ENCODE results near the gene CARMIL1. TPM values are rescaled to one million over a fixed set of nuclear protein-coding genes. Genes with fewer than 3 reads are reported as not detected.

The CARMIL1 gene
- total RNA-seq, 1 donor from 2014 or later = 1.4 TPM

DNA sequence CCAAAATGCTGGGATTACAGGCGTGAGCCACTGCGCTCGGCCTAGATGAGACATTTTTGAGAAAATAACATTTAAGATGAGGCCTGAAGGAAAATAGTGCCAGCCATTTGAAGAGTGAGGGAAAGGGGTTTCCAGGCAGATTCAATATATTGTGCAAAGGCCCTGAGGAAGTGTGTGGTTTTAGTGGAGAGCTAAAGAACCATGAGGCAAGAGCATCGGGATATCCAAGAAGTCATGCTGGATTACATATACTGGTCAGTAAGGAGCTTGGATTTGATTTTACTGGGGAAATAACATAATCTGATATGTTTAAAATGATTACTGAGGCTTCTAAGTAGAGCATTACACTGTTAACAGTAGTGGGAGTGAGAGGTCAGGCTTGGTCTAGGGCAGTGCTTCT is 47.0 kb downstream of the CARMIL1 start:
- intact Hi-C loops (cut with micrococcal nuclease) = no loop called here
- no peak overlapping the region for H3K27ac Mint-ChIP-seq
- H3K36me3 Mint-ChIP-seq (ENCODE audit: low read depth) = no peaks in the 10 kb centered on the region
- no peaks in the 10 kb centered on the region for H3K9me3 Mint-ChIP-seq
- H3K4me1 Mint-ChIP-seq = no peaks in the 10 kb centered on the region
- H3K4me3 Mint-ChIP-seq = no peak overlapping the region
- H3K27me3 Mint-ChIP-seq = peaks cover 3% of the 10 kb centered on the region
- no peak for DNase-seq

DNA sequence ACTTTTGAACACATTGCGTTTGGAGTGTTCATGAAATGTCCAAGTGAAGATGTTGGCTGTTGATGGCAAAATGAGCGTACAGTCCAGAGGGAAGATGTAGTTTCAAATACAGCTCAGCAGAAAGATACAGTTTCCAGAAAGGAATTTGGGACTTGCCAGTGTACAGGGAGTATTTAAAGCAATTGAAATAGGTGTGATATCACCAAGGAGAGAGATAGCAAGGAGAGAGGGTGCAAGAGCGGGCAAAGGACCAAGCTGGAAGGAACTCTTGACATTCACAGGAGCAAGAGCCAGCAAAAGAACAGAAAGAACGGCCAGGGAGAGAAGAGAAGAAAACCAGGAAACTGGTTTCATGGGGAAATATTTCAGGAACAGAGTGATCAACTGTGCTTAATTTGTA is 47.8 kb downstream of the CARMIL1 start:
- no peaks in the 10 kb centered on the region for H3K4me1 Mint-ChIP-seq
- no peaks in the 10 kb centered on the region for H3K36me3 Mint-ChIP-seq (ENCODE audit: low read depth)
- peaks cover 3% of the 10 kb centered on the region for H3K27me3 Mint-ChIP-seq
- DNase-seq = no peak
- no peak overlapping the region for H3K27ac Mint-ChIP-seq
- H3K4me3 Mint-ChIP-seq = no peak overlapping the region
- no peaks in the 10 kb centered on the region for H3K9me3 Mint-ChIP-seq
- intact Hi-C loops (cut with micrococcal nuclease) = no loop called here

DNA sequence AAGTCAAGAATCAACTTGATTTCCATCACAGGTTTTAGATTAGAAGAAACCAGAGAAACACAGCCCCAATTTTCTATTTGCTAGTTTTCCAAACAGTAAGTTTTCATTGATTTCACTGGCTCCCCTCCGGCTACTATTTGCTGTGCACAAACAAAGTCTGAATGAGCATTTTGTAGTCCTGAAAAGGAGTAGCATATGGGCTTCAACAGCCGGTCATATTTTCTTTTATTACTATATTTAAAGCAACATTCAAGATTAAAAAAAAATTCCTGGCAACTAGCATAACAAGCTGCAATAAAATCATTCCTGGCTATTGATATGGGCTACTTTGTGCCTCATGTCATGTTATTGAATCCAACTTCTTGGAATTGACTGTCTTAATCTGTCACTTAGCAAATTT is 48.3 kb downstream of the CARMIL1 start:
- Mint-ChIP-seq H3K27ac (no peak overlapping the region), H3K36me3 (ENCODE audit: low read depth) (no peaks in the 10 kb centered on the region), H3K4me1 (no peaks in the 10 kb centered on the region), H3K4me3 (no peak overlapping the region), H3K9me3 (no peaks in the 10 kb centered on the region), H3K27me3 (peaks cover 4% of the 10 kb centered on the region)
- DNase-seq = no peak
- intact Hi-C loops (cut with micrococcal nuclease) = no loop called here

DNA sequence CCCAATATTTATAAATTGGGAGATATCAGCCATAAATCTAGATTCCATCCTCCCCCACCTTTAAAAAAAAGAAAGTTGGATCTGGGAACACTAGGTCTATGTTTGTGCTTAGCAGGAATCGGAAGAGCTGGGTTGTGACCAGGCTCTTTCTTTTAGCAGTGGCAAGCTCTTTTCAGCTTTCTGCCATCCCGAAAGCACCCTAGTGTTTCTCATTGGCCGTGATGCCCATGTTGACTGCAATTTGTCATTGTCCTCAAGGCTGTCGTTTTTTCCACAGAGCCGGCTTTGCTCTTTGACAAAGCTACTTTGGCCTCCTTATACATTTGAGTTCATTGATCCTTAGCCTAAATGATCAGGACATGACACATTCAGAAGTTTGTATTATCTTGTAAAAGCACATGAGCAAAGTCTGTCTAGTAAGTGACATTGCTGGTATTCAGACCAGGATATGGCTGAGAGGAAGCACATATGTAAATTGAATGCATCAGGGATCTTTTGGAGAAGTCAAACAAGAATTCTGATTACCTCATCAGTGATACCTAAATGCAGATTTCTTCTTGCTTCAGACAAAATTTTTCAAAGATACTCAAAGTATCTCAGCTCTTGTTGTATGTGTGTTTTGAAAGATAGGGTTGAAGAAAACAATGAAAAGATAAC is 50.1 kb downstream of the CARMIL1 start:
- H3K27ac Mint-ChIP-seq = no peak overlapping the region
- H3K4me1 Mint-ChIP-seq = no peaks in the 10 kb centered on the region
- peaks cover 5% of the 10 kb centered on the region for H3K27me3 Mint-ChIP-seq

DNA sequence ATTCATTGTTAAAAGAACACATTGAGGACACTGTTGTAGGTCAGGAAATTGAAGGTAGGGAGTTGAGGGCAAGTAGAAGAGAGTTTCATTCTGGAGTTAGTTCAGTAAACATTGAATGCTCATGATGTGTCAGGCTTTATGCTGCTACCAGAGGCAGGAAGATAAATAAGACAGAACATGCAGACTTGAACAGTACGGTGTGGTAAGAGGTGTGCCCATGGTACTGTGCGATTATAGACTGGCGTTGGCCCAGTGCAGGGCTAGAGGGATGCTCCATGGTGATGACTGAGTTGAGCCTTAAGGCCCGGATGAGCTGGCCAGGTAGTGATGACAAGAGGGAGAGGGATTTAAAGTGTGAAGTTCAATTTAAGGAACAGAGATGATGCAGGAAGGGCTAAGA is 50.8 kb downstream of the CARMIL1 start:
- H3K27ac Mint-ChIP-seq = no peak overlapping the region
- H3K9me3 Mint-ChIP-seq = no peaks in the 10 kb centered on the region
- intact Hi-C loops (cut with micrococcal nuclease) = no loop called here
- no peaks in the 10 kb centered on the region for H3K36me3 Mint-ChIP-seq (ENCODE audit: low read depth)
- H3K4me3 Mint-ChIP-seq = no peak overlapping the region
- H3K4me1 Mint-ChIP-seq = no peaks in the 10 kb centered on the region
- no peak for DNase-seq
- H3K27me3 Mint-ChIP-seq = peaks cover 6% of the 10 kb centered on the region

More for the DNA sequence above, 50.1 kb downstream of the CARMIL1 start:
- Mint-ChIP-seq H3K36me3 (ENCODE audit: low read depth) (no peaks in the 10 kb centered on the region), H3K9me3 (no peaks in the 10 kb centered on the region), H3K4me3 (no peak overlapping the region)
- no peak for DNase-seq
- intact Hi-C loops (cut with micrococcal nuclease) = no loop called here

DNA sequence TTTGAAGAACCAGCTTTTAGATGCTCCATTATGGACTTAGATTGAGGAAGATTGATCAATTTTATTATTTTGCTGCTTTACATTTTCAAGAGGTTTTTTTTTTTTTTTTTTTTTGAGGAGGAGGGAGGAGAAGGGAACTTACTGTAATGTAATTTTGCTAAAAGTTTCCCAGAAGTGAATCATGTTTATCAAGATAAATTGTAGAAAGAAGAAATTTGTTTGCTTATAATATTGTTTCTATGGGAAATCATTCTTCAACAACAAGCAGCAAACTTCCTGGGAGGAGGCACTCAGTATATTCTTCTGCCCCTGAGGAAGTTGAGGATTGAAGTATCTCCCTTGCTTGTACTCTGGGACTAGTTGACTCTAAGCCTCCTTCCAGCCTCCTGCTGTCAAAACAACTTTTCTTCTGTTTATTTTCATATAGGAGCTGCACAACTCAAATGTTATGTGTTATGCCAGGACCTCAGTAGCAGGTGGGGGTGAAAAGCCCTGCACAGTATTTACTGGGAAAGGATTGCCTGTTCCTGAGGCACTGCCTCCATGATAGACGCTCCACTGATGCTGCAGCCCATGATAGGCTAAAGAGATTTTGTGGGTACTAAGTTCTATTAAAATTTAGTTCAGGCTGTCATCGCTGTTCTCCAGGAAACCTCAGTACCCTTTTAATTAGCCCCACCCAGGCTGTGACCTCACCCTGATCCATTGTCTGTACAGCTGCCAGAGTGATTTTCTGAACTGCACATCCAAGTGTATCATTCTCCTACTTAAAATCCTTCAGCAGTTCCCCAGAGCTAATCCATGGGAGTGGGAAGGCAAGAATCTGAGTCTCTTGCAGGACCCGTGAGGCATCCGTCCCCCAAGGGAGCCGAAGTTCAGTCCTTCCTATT is 51.9 kb downstream of the CARMIL1 start:
- Mint-ChIP-seq H3K4me3 (no peak overlapping the region), H3K9me3 (no peaks in the 10 kb centered on the region), H3K27me3 (peaks cover 7% of the 10 kb centered on the region), H3K36me3 (ENCODE audit: low read depth) (no peaks in the 10 kb centered on the region), H3K4me1 (no peaks in the 10 kb centered on the region), H3K27ac (no peak overlapping the region)
- intact Hi-C loops (cut with micrococcal nuclease) = no loop called here
- DNase-seq = no peak

DNA sequence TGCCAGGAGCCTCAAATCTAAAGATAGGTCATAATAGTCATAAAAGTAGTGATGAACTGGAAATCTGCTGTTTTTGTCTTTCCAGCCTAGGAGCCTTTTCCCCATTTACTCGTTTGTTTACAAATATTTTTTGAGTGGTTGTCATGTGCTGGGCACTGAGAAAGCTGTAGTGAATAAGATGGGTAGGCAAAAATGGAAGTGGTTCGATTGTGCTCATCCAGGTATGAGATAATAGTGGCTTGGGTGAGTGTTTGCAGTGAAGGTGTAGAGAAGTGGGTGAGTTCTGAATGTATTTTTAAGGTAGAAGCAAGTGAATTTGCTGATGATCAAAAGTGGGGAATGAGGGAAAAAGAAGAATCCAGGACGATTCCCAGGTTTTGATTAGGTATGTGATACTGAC is 53.0 kb downstream of the CARMIL1 start:
- Mint-ChIP-seq H3K27ac (no peak overlapping the region), H3K4me3 (no peak overlapping the region), H3K36me3 (ENCODE audit: low read depth) (no peaks in the 10 kb centered on the region), H3K27me3 (peaks cover 7% of the 10 kb centered on the region), H3K4me1 (no peaks in the 10 kb centered on the region), H3K9me3 (no peaks in the 10 kb centered on the region)
- DNase-seq = no peak
- intact Hi-C loops (cut with micrococcal nuclease) = no loop called here

DNA sequence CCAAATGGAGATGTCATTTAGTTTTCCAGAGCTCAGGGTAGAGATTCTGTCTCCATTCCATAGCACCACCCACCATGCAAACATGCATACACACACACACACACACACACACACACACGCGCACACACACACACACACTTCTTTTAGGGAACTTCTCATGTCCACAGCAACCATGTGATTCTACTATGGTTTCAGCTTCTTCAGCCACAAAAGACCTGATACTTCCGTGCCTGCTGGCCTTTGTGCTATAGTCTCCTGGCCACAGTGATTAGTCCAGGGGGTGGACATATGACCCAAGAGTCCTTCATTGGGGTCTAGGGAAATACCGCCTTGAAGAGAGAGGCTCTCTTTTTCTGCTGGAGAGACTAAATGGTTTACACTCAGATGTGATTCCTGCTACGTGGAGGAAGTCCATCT is 53.5 kb downstream of the CARMIL1 start:
- Mint-ChIP-seq H3K36me3 (ENCODE audit: low read depth) (no peaks in the 10 kb centered on the region), H3K9me3 (no peaks in the 10 kb centered on the region), H3K4me1 (no peaks in the 10 kb centered on the region), H3K4me3 (no peak overlapping the region), H3K27ac (no peak overlapping the region), H3K27me3 (peaks cover 10% of the 10 kb centered on the region)
- no peak for DNase-seq
- intact Hi-C loops (cut with micrococcal nuclease) = no loop called here

DNA sequence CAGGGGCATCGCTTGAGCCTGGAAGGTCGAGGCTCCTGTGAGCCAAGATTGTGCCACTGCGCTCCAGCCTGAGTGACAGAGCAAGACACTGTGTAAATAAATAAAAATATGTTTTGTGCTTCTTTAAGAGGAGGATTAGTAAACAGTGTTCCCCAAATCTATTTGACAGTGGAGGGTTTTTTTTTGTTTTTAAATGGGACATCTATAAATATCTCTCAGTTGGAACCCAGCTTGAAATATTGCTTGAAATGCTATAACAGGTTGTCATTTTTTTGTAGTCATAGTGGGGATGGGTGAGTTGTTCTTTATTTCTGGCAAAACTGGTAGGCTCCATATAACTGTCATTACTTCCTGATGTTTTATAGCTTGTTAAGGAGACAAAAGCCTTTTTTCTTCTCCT is 54.3 kb downstream of the CARMIL1 start:
- peaks cover 10% of the 10 kb centered on the region for H3K27me3 Mint-ChIP-seq
- no peak overlapping the region for H3K27ac Mint-ChIP-seq
- H3K4me1 Mint-ChIP-seq = no peaks in the 10 kb centered on the region
- H3K9me3 Mint-ChIP-seq = no peaks in the 10 kb centered on the region
- no peak for DNase-seq
- intact Hi-C loops (cut with micrococcal nuclease) = no loop called here
- no peak overlapping the region for H3K4me3 Mint-ChIP-seq
- no peaks in the 10 kb centered on the region for H3K36me3 Mint-ChIP-seq (ENCODE audit: low read depth)

DNA sequence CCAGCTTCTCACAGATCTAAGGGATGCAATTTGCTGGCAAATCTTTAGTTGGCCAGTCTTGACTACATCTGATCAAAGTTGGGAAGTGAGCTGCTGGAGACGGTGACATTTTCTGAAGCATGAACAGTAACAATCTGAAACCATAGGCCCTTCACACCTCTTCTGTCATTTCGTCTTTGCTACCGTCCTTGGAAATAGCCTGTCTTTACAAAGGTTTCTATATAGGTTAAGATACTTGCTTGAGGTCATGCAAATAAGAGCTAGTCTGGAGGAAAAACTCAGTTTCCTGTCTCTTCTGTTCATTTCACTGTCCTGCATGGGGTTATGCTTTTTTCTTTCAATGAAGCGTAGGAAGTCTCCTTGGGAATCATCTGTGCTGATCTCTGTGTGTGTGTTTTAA is 55.6 kb downstream of the CARMIL1 start:
- Mint-ChIP-seq H3K36me3 (ENCODE audit: low read depth) (no peaks in the 10 kb centered on the region), H3K4me1 (no peaks in the 10 kb centered on the region), H3K9me3 (no peaks in the 10 kb centered on the region), H3K27ac (no peak overlapping the region), H3K27me3 (peaks cover 16% of the 10 kb centered on the region), H3K4me3 (no peak overlapping the region)
- intact Hi-C loops (cut with micrococcal nuclease) = no loop called here
- no peak for DNase-seq

DNA sequence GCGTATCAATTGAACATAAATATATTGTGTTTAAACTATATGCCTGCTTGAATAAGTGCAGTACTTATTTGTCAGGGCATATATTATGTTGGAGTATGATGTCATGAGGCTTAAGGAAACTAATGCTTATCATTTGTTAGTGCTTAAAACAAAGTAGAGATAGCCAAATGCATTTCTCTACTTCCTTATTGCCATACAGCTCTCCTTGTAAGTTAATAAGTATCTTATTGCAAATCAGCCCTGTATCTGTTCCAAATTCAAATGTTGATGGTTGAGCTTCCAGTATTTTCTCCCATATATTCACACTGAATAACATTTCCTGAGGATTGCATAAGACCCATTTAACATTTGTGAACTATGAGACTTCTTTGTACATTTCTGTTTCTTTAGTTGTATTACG is 57.8 kb downstream of the CARMIL1 start:
- H3K36me3 Mint-ChIP-seq (ENCODE audit: low read depth) = no peaks in the 10 kb centered on the region
- intact Hi-C loops (cut with micrococcal nuclease) = no loop called here

DNA sequence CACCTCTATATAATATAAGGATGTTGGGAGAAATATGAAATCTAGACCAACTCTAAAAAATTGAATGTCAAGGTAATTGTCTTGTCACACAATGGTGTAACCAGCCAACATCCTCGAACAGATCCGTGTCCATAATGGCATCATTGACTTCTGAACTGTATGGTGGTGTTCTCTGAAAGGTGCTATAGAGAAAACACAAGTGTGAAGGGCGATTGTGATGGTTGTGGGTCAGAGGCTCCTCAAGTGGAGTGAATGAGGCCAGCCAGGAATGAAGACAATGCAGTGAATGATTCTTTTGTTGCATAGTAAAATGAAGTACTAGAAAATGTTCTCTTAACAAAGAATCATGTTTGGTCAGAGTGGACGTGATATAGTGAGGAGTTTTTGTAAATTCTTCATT is 58.3 kb downstream of the CARMIL1 start:
- no peak for DNase-seq
- Mint-ChIP-seq H3K9me3 (no peaks in the 10 kb centered on the region), H3K27ac (no peak overlapping the region), H3K4me1 (no peaks in the 10 kb centered on the region), H3K4me3 (no peak overlapping the region), H3K27me3 (peaks cover 11% of the 10 kb centered on the region), H3K36me3 (ENCODE audit: low read depth) (no peaks in the 10 kb centered on the region)
- intact Hi-C loops (cut with micrococcal nuclease) = no loop called here

More for the DNA sequence above, 57.8 kb downstream of the CARMIL1 start:
- Mint-ChIP-seq H3K27me3 (peaks cover 13% of the 10 kb centered on the region), H3K9me3 (no peaks in the 10 kb centered on the region), H3K4me1 (no peaks in the 10 kb centered on the region), H3K4me3 (no peak overlapping the region), H3K27ac (no peak overlapping the region)
- no peak for DNase-seq

DNA sequence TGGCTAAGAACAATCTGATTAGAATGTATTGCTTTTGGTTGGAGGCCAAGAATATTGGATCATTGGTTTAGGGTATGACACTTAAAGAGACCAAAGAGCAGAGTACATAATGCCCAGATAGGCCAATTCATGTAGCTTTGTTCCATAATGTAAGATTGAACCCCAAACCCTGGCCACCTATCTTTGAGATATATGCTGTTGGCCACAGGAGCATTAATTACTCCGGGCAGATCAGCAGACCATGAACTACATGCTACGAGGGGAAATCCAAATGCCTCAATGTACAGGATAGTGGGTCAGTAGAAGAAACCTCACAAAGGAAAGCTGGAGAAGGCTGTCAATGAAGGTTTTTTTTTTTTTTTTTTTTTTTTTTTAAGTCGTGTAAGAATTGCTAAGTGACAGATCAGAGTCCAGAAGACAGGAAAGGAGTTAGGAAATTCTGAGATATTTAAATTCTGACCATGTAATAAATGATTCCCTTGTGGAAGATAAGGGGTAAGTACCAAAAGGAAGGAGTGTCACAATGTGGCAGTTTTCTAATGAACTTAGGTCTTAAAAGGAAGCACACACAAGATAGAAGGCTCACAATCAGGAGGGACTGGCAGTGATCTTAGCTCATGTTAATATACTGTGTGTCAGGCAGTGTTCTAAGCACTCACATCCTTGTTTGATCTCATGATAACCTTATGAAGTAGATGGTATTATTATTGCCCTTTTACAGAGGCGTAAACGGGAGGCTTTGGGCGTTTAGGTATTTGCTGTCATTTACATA is 61.4 kb downstream of the CARMIL1 start:
- H3K27me3 Mint-ChIP-seq = peaks cover 9% of the 10 kb centered on the region
- no peak for DNase-seq
- peaks cover 2% of the 10 kb centered on the region for H3K4me1 Mint-ChIP-seq
- no peak overlapping the region for H3K4me3 Mint-ChIP-seq
- no peak overlapping the region for H3K27ac Mint-ChIP-seq
- intact Hi-C loops (cut with micrococcal nuclease) = no loop called here
- H3K36me3 Mint-ChIP-seq (ENCODE audit: low read depth) = no peaks in the 10 kb centered on the region
- no peaks in the 10 kb centered on the region for H3K9me3 Mint-ChIP-seq

DNA sequence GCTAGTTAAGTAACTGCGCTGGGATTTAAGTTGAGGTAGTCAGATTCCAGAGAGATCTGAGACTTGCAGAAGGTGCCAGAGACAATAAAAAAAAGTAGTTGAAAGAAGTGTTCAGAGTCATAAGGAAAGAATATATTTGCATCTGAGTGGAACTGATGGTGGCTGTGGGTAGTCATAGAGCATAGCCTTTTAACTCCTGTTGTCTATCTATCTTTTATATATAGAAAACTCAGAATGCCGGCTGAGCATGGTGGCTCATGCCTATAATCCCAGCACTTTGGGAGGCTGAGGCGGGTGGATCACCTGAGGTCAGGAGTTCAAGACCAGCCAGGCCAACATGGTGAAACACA is 62.0 kb downstream of the CARMIL1 start:
- intact Hi-C loops (cut with micrococcal nuclease) = no loop called here
- Mint-ChIP-seq H3K36me3 (ENCODE audit: low read depth) (no peaks in the 10 kb centered on the region), H3K27me3 (peaks cover 9% of the 10 kb centered on the region), H3K27ac (no peak overlapping the region), H3K4me3 (no peak overlapping the region), H3K4me1 (peaks cover 2% of the 10 kb centered on the region), H3K9me3 (no peaks in the 10 kb centered on the region)
- no peak for DNase-seq

Data from activated CD4-positive, alpha-beta T cell treated with anti-CD3 and anti-CD28 coated beads, Interleukin-2, amount 10 ng/mL, durations not matched to agents 24 days and 14 days (primary cell).